Stimulated activated CD8-positive, alpha-beta memory T cell treated with anti-CD3 and anti-CD28 coated beads, Interleukin-7, amount 100 ng/mL, for 4 hours (primary cell): ENCODE data around the gene C17orf100.
"Not testable (repeated sequence)": the region's sequence is repeated elsewhere in the genome, so short reads cannot be mapped to it uniquely, and the experiment has no call there.

Source experiments
- DNase-seq, 2 donors: peaks; one replicate each; pipeline ENCODE4 v3.0.0-alpha.2; 2020; ENCODE audit warnings: low read depth in 2 of 2

C17orf100 gene

GRCh38 chr17:6691958-6692357 is 40.4 kb downstream of the C17orf100 start:
- not testable (repeated sequence) for DNase-seq

- DNase-seq, result no peak
Measured at GRCh38 chr17:6695051-6695450, 43.5 kb downstream of the C17orf100 start.

- no peak for DNase-seq
Measured at GRCh38 chr17:6695565-6695964, 44.0 kb downstream of the C17orf100 start.

- DNase-seq, result no peak
Measured at GRCh38 chr17:6696906-6697305, 45.3 kb downstream of the C17orf100 start.

GRCh38 chr17:6698004-6698403 is 46.4 kb downstream of the C17orf100 start:
- DNase-seq, result no peak

GRCh38 chr17:6699997-6700947 is 48.7 kb downstream of the C17orf100 start:
- no peak for DNase-seq

- DNase-seq, result no peak
Measured at GRCh38 chr17:6700948-6701307, 49.4 kb downstream of the C17orf100 start.

GRCh38 chr17:6701719-6702118 is 50.2 kb downstream of the C17orf100 start:
- no peak for DNase-seq

GRCh38 chr17:6702567-6703215 is 51.1 kb downstream of the C17orf100 start:
- DNase-seq, result no peak
